Neuronal stem cell (in vitro differentiated cells): ENCODE results near the gene G2E3. TPM values are rescaled to one million over a fixed set of nuclear protein-coding genes. Genes with fewer than 3 reads are reported as not detected.

Experiments used
- DNase-seq: peaks from one replicate; pipeline ENCODE4 v3.0.0-alpha.2; 2013; ENCODE audit warnings: low spot score
- H2AFZ ChIP-seq: one replicate; pipeline ENCODE4 v1.6.1; 2013; ENCODE audit warnings: mild to moderate bottlenecking, low read length, inconsistent platforms
- H2AK5ac ChIP-seq: 2 replicates; pipeline ENCODE4 v1.6.1; 2013; ENCODE audit warnings: low read depth, mild to moderate bottlenecking, inconsistent platforms, low read length, moderate library complexity, mixed read lengths
- H2BK120ac ChIP-seq: 2 replicates; pipeline ENCODE4 v1.6.1; 2013; ENCODE audit warnings: low read depth, mild to moderate bottlenecking, inconsistent platforms, low read length, moderate library complexity, mixed read lengths
- H2BK12ac ChIP-seq: one replicate; pipeline ENCODE4 v1.6.1; 2013; ENCODE audit warnings: low read length, inconsistent platforms
- H2BK15ac ChIP-seq: 2 replicates; pipeline ENCODE4 v1.6.1; 2013; ENCODE audit warnings: mild to moderate bottlenecking, low read length, inconsistent platforms, mixed read lengths
- H2BK5ac ChIP-seq: one replicate; pipeline ENCODE4 v1.6.1; 2013; ENCODE audit warnings: inconsistent platforms, mild to moderate bottlenecking, low read length, moderate library complexity
- H3K14ac ChIP-seq: one replicate; pipeline ENCODE4 v1.6.1; 2013; ENCODE audit warnings: low read length, inconsistent platforms
- H3K18ac ChIP-seq: 2 replicates; pipeline ENCODE4 v1.6.1; 2013; ENCODE audit warnings: low read length, inconsistent platforms
- H3K23ac ChIP-seq: 2 replicates; pipeline ENCODE4 v1.6.1; 2013; ENCODE audit warnings: low read depth, mild to moderate bottlenecking, mixed read lengths, low read length, inconsistent platforms; ENCODE audit not compliant: poor library complexity
- H3K27ac ChIP-seq: replicated peaks from 3 replicates; pipeline ENCODE4 v1.5.1; 2013; ENCODE audit warnings: low read length, inconsistent platforms
- H3K27me3 ChIP-seq, 3 experiments: 2 replicates each; pipeline ENCODE4 v1.6.1; 2013; ENCODE audit warnings: low read length in 3 of 3, mild to moderate bottlenecking in 2 of 3, inconsistent platforms in 1 of 3, low read depth in 1 of 3, mixed read lengths in 1 of 3, moderate library complexity in 1 of 3; ENCODE audit not compliant: control insufficient read depth in 3 of 3, insufficient read depth in 3 of 3
- H3K36me3 ChIP-seq, 2 donors: replicated peaks in 1 of 2; 2 replicates each; pipeline ENCODE4 v1.6.1; 2013; ENCODE audit warnings: low read length in 2 of 2; ENCODE audit not compliant: control insufficient read depth in 2 of 2, insufficient read depth in 2 of 2
- H3K4ac ChIP-seq: 2 replicates; pipeline ENCODE4 v1.6.1; 2013; ENCODE audit warnings: inconsistent platforms, mild to moderate bottlenecking, low read length, moderate library complexity
- H3K4me1 ChIP-seq, 2 donors: 1 replicate in 1 of 2; 2 replicates in 1 of 2; pipeline ENCODE4 v1.6.1; 2013; ENCODE audit warnings: low read length in 2 of 2, low read depth in 1 of 2; ENCODE audit not compliant: control insufficient read depth in 2 of 2, insufficient read depth in 1 of 2
- H3K4me2 ChIP-seq: one replicate; pipeline ENCODE4 v1.6.1; 2013; ENCODE audit warnings: mild to moderate bottlenecking, low read length, inconsistent platforms; ENCODE audit not compliant: insufficient read depth, poor library complexity, severe bottlenecking
- H3K4me3 ChIP-seq, 2 donors: 2 replicates each; pipeline ENCODE4 v1.5.1; 2013; ENCODE audit warnings: low read length in 2 of 2, mild to moderate bottlenecking in 2 of 2, inconsistent platforms in 1 of 2, moderate library complexity in 1 of 2
- H3K79me1 ChIP-seq: one replicate; pipeline ENCODE4 v1.6.1; 2013; ENCODE audit warnings: low read depth, mild to moderate bottlenecking, inconsistent platforms, low read length, moderate library complexity
- H3K9ac ChIP-seq: one replicate; pipeline ENCODE4 v1.6.1; 2013; ENCODE audit warnings: mild to moderate bottlenecking, low read depth, low read length, inconsistent platforms; ENCODE audit not compliant: poor library complexity
- H3K9me3 ChIP-seq, 2 donors: replicated peaks in 1 of 2; 2 replicates each; pipeline versions ENCODE3 to v1.6.1; 2013; ENCODE audit warnings: low read length in 2 of 2, mild to moderate bottlenecking in 2 of 2, inconsistent platforms in 1 of 2, low read depth in 1 of 2, mixed read lengths in 1 of 2, moderate library complexity in 1 of 2; ENCODE audit not compliant: control insufficient read depth in 2 of 2, insufficient read depth in 1 of 2
- H4K8ac ChIP-seq: one replicate; pipeline ENCODE4 v1.6.1; 2013; ENCODE audit warnings: low read depth, mild to moderate bottlenecking, inconsistent platforms, low read length, moderate library complexity
- H4K91ac ChIP-seq: one replicate; pipeline ENCODE4 v1.6.1; 2013; ENCODE audit warnings: low read length, low read depth, mild to moderate bottlenecking, inconsistent platforms; ENCODE audit not compliant: poor library complexity
- WGBS, 2 donors: extraction: QIAGEN DNeasy Blood & Tissue Kit; methylation state at CpG; one replicate each; pipeline ENCODE4 v1.1.7; 2013; ENCODE audit warnings: missing lambda C conversion rate in 2 of 2, mixed read lengths in 1 of 2; ENCODE audit not compliant: insufficient read length in 2 of 2, insufficient replicate concordance in 1 of 2; ENCODE audit errors: extremely low coverage in 2 of 2; 5-methylcytosine and 5-hydroxymethylcytosine counted together
- polyA plus RNA-seq, 2 experiments: library from polyadenylated mRNA; stranded (reverse); fragments of 200-250 nt; gene quantifications; one replicate each; pipeline ENCODE4 v1.2.3, GENCODE V29; 2013

G2E3 gene
- polyA plus RNA-seq (2013, experiment 1 of 2), result 87.2 TPM
- 94.0 TPM for polyA plus RNA-seq (2013, experiment 2 of 2)

GRCh38 chr14:30558675-30559555 lies at the start of gene G2E3:
G2E3 (plus strand) TSS chr14:30559158; CDS start chr14:30581080, 21,922 bp downstream.
- Histone ChIP-seq H2BK120ac (peak within 1 kb of the TSS; percentile 96), H3K4ac (peak within 1 kb of the TSS; percentile 84), H3K79me1 (peaks cover 7% of the 10 kb centered on the region), H3K27me3 (peaks cover 0 to 2% (median 0%) of the 10 kb centered on the region in 3 experiments), H2AK5ac (peak within 1 kb of the TSS; percentile 75), H3K9ac (peak within 1 kb of the TSS; percentile 88), H3K4me1 (peaks cover 3 to 6% of the 10 kb centered on the region in 2 donors), H3K23ac (no peak within 1 kb of the TSS), H3K4me2 (peak within 1 kb of the TSS; percentile 60), H2BK5ac (peak within 1 kb of the TSS; percentile 93), H3K4me3 (peak within 1 kb of the TSS; percentile 86 to 89), H2AFZ (peak within 1 kb of the TSS; percentile 94), H4K91ac (no peak within 1 kb of the TSS), H2BK12ac (peak within 1 kb of the TSS; percentile 30), H3K36me3 (peaks cover 2 to 25% of the 10 kb centered on the region in 2 donors), H3K14ac (peak within 1 kb of the TSS; percentile 75), H3K27ac (peak within 1 kb of the TSS; percentile 85), H3K9me3 (peaks cover 0 to 19% of the 10 kb centered on the region in 2 donors), H2BK15ac (peak within 1 kb of the TSS; percentile 92), H4K8ac (no peak within 1 kb of the TSS), H3K18ac (peak within 1 kb of the TSS; percentile 98)
- no CpG with 5 or more reads among the region's 62 CpGs for WGBS, 2 donors
- DNase-seq, result peak; percentile 73

GRCh38 chr14:30517737-30518136 lies 41.2 kb upstream of the G2E3 start:
- H3K4me2 ChIP-seq, result no peak overlapping the region
- no peak overlapping the region for H3K9ac ChIP-seq
- no peak overlapping the region for H4K91ac ChIP-seq
- WGBS, 2 donors, result no CpG with 5 or more reads among the region's 2 CpGs
- H2BK12ac ChIP-seq, result no peak overlapping the region
- H3K23ac ChIP-seq, result no peak overlapping the region
- H4K8ac ChIP-seq, result no peak overlapping the region
- no peak overlapping the region for H2AFZ ChIP-seq
- peaks cover 0 to 2% of the 10 kb centered on the region in 2 donors for H3K4me1 ChIP-seq
- no peak overlapping the region for H2BK15ac ChIP-seq
- H3K27ac ChIP-seq, result no peak overlapping the region
- no peak for DNase-seq
- H2BK120ac ChIP-seq, result no peak overlapping the region
- H3K18ac ChIP-seq, result no peak overlapping the region
- H3K27me3 ChIP-seq, result no peaks in the 10 kb centered on the region
- H3K4me3 ChIP-seq, result no peak overlapping the region
- no peaks in the 10 kb centered on the region for H3K79me1 ChIP-seq
- H3K14ac ChIP-seq, result no peak overlapping the region
- H2AK5ac ChIP-seq, result no peak overlapping the region
- H2BK5ac ChIP-seq, result no peak overlapping the region
- no peaks in the 10 kb centered on the region for H3K9me3 ChIP-seq
- no peaks in the 10 kb centered on the region for H3K36me3 ChIP-seq
- H3K4ac ChIP-seq, result no peak overlapping the region

GRCh38 chr14:30518867-30519560 lies 39.9 kb upstream of the G2E3 start:
- no peak for DNase-seq
- peaks cover 0 to 2% of the 10 kb centered on the region in 2 donors for H3K4me1 ChIP-seq
- H2BK12ac ChIP-seq, result no peak overlapping the region
- H2AK5ac ChIP-seq, result no peak overlapping the region
- no peaks in the 10 kb centered on the region for H3K36me3 ChIP-seq
- H3K23ac ChIP-seq, result no peak overlapping the region
- H3K4me2 ChIP-seq, result no peak overlapping the region
- no peak overlapping the region for H4K8ac ChIP-seq
- H4K91ac ChIP-seq, result no peak overlapping the region
- H2BK15ac ChIP-seq, result no peak overlapping the region
- H3K4ac ChIP-seq, result no peak overlapping the region
- no peak overlapping the region for H2BK120ac ChIP-seq
- no CpG with 5 or more reads among the region's 4 CpGs for WGBS, 2 donors
- H2BK5ac ChIP-seq, result no peak overlapping the region
- no peaks in the 10 kb centered on the region for H3K79me1 ChIP-seq
- no peak overlapping the region for H3K27ac ChIP-seq
- no peak overlapping the region for H3K14ac ChIP-seq
- no peak overlapping the region for H2AFZ ChIP-seq
- H3K4me3 ChIP-seq, result no peak overlapping the region
- H3K27me3 ChIP-seq, result no peaks in the 10 kb centered on the region
- no peaks in the 10 kb centered on the region for H3K9me3 ChIP-seq
- no peak overlapping the region for H3K9ac ChIP-seq
- no peak overlapping the region for H3K18ac ChIP-seq

GRCh38 chr14:30519961-30520360 lies 39.0 kb upstream of the G2E3 start:
- Histone ChIP-seq H3K4me3 (no peak overlapping the region), H4K91ac (no peak overlapping the region), H3K14ac (no peak overlapping the region), H3K23ac (no peak overlapping the region), H3K27me3 (peaks cover 0 to 6% (median 0%) of the 10 kb centered on the region in 3 experiments), H2BK5ac (no peak overlapping the region), H2BK15ac (no peak overlapping the region), H4K8ac (no peak overlapping the region), H3K4ac (no peak overlapping the region), H2BK120ac (no peak overlapping the region), H2AK5ac (no peak overlapping the region), H2BK12ac (no peak overlapping the region), H3K9me3 (no peaks in the 10 kb centered on the region), H2AFZ (no peak overlapping the region), H3K36me3 (no peaks in the 10 kb centered on the region), H3K4me1 (peaks cover 0 to 2% of the 10 kb centered on the region in 2 donors), H3K18ac (no peak overlapping the region), H3K9ac (no peak overlapping the region), H3K4me2 (no peak overlapping the region), H3K27ac (no peak overlapping the region), H3K79me1 (no peaks in the 10 kb centered on the region)
- WGBS, 2 donors, result no CpG with 5 or more reads among the region's 1 CpG
- no peak for DNase-seq
